Fibroblast of skin of right biceps (primary cell): Measurements from ENCODE around the gene ARPC5L.
A peak's percentile ranks its signal among the peaks of the same experiment; 100 is the strongest.
"Not testable (repeated sequence)": the region's sequence is repeated elsewhere in the genome, so short reads cannot be mapped to it uniquely, and the experiment has no call there.

Source experiments
- DNase-seq: peaks from one replicate; pipeline ENCODE4 v3.0.0-alpha.2; 2013

The ARPC5L gene

DNA sequence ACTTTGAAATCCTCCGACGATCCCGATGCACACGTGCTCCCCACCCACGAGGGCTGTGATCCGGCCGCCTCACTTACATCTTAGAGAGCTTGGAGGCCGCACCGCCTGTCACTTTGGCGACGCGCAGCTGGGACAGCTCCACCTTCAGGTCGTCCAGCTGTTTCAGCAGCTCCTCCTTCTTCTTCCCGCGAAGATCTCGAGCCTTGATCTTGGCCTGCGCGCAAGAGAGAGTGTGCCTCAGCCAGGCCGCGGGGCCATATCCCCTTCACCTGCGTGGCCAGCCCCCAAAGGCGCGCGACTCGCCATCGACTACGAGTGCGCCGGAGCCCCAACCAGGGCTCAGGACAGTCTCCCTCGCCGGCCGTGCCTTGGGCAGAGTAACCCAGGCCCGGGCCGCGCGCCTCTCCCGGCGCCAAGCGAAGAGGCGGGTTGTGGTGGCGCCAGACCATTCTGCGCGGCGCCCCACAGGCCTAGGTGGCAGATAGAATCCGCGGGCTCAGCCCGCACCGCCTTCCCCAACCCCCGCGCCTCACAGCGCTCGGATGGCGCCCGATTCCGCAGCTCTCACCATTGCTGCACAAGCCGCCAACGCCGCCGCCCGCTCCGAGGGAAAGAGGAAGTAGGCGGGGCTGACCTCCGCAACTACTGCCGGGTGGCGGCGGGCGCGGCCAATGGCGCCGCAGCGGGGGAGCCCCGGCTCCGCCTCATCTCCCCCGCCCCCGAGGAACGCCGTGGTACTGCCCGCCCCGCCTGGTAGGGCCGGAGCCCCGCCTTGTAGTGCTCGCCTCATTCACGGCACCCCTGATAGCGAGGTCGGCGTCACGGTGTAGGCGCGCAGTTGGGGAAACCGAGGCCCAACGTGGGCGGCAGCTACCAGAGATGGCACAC, at the start of gene ARPC5L, which contains the start of gene RPL35:
Gene ARPC5L (plus strand): TSS at position 789 of the 888 bp plus-strand sequence. CDS start 7,161 bp downstream, outside the sequence.
Gene RPL35 (minus strand): TSS at position 616 of the 888 bp plus-strand sequence. CDS start 45 bp downstream, at position 571.
- DNase-seq: peak; percentile 95

DNA sequence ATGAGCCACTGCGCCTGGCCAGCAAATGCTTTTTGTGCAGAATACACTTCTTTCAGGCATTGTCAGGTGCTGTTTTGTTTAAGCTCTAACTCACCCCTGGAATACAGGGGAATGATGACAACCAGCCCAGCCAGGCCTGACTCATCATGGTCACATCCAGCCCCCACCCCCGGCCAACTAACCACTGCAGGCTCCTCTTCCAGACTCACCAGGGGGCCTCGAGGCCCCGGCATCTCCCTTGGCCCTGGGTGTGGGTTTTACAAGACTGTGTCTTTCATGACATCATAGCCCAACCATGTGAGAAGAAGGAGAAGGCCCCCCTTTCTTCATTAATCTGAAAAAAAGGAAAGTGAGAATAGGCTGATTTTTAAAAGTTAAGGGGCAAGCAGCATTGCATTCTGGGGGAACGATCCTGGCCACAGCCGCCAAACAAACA, 49.5 kb upstream of the ARPC5L start:
- peak; percentile 99 for DNase-seq

DNA sequence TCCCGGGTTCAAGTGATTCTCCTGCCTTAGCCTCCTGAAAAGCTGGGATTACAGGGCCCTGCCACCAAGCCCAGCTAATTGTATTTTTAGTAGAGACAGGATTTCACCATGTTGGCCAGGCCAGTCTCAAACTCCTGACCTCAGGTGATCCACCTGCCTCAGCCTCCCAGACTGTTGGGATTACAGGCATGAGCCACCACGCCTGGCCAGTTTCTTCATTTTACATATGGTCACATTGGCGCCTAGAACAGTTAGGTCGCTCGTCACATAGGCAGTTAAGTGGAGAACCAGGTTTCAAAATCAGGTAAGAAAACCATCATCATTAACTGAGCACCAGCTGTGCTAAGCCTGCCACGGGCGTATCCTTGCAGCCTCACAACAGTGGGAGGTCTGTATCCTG, 48.9 kb upstream of the ARPC5L start:
- no peak for DNase-seq

DNA sequence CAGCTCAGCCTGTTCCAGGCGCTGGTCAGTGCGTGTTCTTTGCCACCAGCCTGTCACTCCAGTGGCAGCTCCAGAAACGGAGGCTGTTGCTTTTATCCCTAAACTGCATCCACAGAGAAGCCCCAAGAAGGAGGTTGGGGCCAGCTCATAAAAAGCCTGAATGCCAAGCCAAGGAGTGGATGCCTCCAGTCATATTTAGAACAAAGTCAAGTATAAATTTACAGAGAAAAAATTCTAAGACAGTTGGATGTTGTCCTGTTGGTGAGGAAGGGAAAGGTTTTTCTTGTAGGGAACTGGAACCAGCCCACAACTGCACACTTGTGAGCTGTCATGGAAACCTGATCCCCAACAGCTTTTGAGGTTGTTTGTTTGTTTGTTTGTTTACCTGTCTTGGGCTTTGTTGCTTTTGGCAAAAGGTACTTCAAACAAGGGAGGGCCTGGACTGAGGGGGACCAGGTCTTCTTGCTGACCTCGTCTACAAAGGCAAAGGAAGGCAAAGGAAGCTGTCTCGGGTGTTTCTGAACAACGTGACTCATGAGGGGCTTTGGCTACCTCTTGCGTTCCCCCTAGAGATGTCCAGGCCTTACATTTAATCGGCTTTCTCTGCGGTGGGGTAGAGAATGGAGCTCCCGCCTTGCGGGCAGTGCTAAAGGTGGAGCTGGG, 48.3 kb upstream of the ARPC5L start:
- DNase-seq: no peak

DNA sequence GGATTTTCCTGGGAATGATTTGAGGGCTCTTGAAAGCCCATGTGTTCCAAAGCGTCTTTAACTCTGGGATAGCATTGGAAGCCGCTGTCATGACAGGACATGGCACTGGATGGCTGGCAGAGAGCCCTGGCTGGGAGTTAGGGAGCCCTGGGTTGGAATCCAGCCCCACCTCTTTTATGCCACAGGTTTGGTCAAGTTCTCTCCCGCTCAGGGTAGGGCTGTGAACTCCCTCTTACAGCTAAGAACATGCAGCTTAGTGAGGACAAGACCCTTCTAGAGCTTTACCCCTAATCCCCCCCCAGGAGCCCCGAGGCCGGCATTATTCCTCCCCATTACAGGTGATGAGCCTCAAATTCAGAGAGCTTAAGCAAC, 47.8 kb upstream of the ARPC5L start:
- no peak for DNase-seq

DNA sequence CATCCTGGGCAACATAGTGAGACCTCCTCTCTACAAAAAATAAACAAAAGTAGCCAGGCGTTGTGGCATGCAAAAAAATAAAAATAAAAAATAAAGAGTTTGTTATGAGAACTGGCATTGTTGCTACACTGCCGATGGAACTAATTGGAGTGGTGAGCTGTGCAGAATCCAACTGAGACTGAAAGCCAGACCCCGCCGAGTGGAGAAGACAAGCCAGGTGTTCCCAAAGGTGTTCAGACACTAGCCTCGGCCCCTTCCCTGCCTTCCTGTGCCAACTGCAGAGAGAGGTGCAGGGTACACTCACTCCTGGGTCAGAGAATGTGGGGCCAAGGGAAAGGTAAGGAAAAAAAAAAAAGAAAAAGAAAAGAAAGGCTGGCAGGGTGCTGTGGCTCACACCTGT, 46.3 kb upstream of the ARPC5L start:
- no peak for DNase-seq

DNA sequence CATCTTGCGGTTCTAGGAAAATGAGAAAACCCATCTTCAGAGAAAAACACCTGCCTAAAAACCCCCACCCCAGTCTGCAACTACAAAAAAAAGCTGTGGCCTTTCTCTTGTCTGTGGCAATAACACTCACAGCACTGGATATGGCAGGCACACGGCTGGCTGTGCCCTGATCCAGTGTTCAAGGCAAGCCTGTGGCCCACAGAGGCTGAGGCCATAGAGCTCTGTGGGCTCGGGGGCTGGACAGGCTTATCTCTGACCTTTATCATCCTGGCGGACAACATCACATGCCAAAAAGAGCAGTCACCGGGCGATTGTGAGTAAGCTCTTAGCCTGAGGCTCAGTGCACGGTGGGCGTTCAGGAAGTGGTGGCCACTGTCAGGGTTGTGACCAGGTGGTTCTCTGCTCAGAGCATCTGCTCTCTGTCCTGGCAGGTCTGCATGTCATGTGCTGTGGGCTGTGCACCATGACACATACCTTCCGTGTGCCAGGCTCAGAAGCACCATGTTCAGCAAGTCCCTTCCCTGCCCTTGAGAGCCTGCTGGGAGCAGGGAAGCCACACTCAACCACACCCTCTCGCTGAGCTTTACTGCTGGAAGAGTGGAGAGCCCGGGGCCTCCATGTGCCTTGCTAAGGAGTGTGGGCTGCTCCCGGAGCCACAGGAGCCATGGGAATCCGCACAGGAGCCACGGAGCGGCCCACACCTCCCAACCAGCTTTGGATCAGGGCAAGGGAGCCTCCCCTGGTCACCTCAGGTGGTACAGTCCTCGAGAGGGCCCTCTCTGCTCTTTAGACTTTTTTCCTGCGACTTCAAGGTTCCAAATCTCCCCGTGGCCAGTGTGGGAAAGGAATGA, 43.3 kb upstream of the ARPC5L start:
- no peak for DNase-seq

DNA sequence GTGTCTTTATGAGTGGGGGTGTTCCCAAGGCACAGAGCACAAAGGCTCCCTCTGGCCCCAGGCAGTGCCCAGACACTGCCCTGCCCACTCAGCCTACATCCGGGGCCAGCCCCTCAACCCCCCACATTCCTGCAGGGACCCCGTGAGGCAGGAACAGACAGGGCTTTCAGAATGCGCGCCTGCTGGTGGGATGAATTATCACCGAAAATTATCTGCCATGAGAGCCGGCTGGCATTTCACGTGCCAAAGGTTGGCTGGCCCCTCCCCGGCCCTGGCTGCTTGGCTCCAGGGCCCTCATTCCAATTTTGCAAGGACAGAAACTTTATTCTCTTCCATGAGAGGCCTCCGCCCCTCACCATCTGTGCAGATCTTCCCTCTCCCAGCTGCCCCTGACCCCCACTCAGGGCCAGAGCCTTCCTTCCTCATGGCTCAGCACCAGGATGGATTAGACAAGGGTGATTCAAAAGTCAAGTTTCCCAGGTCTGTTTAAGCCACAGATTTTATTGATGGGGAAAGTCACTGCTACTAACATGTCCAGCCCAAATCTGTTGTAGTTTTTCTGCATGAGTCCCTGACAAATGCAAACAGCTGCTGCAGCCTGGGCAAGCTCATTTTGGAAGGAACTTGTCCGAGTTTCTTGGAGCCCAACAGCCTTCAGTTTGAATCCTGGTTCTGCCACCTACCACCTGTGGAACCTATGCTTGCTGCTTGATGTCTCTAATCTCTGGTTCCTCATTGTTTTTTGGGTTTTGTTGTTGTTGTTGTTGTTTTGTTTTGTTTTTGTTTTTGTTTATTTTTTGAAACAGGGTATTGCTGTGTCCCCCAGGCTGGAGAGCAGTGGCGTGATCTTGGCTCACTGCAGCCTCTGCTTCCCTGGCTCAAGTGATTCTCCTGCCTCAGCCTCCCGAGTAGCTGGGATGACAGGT, 41.0 kb upstream of the ARPC5L start:
- DNase-seq: no peak

DNA sequence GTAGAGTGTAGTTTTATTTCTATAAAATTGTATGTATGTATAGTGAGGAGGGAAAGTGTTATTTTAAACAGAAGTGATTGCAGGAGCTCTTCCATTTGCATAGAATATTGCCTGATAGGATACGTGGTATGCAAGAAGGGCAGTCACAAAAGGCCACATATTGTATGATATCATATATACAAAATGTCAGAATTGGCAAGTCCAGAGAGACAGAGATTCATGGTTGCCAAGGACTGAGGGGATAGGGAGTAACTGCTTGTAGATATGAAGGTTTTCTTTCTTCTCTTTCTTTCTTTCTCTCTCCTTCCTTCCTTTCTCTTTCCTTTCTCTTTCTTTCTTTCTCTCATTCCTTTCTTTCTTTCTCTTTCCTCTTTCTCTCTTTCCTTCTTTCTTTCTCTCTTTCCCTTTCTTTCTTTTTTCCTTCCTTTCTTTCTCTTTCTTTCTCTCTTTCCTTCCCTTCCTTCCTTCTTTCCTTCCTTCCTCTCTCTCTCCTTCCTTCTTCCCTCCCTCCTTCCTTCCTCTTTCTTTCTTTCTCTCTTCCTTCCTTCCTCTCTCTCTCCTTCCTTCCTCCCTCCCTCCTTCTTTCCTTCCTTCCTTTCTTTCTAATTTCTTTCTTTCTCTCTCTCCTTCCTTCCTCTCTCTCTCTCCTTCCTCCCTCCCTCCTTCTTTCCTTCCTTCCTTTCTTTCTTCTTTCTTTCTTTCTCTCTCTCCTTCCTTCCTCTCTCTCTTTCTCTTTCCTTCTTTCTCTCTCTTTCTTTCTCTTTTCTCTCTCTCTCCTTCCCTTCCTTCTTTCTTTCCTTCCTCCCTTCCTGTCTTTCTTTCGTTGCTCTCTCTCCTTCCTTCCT, 33.2 kb upstream of the ARPC5L start:
- DNase-seq: no peak

DNA sequence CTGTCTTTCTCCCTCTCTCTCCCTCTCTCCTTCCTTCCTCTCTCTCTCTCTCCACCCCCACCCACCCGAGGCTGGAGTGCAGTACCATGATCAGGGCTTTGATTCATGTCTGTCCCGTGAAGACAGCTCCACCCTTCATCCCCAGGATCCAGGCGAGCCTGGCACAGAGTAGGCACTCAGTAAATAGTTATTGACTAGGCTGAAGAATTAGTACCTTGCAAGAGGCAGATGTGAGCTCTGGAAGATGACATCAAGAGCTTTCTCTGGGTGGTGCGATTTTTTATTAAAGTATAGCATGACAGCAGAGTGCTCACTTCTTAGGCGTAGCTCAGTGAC, 32.6 kb upstream of the ARPC5L start:
- DNase-seq: no peak

DNA sequence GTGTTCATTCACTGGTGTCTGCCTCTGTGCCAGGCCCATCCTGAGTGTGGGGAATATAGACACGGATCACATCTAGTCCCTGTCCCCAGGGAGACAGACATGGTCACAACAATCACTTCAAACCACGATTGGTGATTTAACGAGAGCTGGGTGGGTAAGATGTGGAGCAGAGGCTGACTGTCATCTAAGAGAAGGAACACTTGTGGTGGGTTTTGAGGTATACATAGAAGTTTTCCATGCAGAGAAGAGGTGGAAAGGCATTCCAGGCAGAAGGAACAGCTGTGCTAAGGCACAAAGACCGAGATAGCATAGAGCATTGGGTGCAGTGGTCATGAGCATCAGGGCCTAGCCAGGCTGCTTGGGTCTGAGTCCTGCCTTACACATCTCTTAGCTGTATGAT, 31.3 kb upstream of the ARPC5L start:
- DNase-seq: no peak

DNA sequence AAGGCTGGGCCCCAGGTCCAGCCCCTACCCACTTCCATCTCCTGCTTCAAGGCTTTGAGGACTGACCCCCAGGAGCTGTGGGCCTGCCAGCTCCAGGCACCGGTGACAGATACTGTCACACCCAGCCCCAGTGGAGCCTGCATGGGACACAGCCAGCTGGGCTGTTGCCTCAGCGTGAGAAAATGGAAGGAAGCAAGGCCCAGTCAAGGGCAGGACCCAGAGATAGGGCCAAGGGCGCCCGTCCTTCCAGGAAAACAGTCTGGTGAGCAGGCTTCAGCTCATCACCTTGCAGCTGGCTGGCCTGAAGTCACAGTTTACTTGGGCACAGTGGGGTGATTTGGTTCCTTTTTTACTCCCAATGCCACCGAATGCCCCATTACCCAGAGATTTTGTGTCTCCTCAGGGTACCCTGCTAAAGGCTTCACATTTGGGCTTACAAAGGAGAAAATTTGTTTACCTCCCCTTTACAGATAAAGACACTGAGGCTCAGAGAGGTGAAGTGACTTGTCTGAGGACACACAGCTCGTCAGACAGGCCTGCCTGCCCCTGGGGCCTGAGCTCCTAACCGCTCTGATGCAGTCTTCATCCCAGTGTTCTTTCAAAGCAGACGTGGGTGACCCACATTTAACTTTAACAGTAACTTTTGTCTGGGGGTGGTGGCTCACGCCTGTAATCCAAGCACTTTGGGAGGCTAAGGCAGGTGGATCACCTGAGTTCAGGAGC, 30.1 kb upstream of the ARPC5L start:
- DNase-seq: no peak

DNA sequence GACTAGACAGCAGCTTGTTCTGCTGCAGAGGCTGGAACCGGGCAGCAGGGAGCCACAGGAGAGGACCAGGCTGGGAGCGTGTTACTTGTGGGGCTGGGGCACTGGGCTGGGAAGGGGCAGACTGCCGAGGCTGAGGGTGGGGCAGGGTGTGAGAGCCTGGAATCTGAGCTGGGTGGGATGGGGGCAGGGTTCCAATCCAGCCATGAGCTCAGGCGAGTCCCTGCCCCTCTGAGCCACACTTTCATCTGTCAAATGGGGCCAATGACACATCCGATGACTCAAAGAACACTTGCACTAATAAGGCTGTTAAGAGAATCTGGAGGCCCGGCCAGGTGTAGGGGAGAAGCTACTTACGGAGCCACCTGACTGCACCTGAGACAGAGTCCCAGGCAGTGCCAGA, 27.3 kb upstream of the ARPC5L start:
- peak; percentile 82 for DNase-seq

DNA sequence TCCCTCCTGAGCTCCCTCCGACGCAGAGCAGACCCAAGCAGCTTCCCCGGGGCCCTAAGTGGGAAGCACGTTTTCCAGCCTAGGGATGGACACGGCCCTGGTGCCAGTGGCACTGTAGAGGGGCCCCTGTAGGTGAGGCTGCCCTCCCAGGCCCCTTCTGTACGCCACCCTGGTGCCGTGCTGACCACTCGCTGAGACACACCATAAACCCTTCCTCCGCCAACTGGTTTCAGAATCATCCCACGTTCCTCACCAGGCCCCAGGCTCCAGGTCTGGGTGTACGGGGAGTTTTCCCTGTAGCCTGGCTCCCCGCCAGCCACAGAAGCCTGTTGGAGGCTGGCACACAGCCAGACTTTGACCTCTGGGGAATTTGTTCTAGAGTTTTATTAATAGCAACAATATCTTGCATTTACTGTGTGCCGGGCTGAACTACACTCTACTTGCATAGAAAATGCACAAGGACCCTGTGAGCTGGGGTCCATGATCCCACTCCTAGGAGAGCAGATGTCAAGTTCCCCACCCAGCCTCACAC, 26.8 kb upstream of the ARPC5L start:
- DNase-seq: peak; percentile 83

DNA sequence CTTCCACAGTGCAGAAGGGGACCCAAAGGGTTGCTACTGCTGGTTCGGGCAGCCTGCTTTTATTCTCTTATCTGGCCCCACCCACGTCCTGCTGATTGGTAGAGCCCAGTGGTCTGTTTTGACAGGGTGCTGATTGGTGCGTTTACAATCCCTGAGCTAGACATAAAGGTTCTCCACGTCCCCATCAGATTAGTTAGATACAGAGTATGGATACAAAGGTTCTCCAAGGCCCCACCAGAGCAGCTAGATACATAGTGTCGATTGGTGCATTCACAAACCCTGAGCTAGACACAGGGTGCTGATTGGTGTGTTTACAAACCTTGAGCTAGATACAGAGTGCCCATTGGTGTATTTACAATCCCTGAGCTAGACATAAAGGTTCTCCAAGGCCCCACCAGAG, 23.8 kb upstream of the ARPC5L start:
- not testable (repeated sequence) for DNase-seq

DNA sequence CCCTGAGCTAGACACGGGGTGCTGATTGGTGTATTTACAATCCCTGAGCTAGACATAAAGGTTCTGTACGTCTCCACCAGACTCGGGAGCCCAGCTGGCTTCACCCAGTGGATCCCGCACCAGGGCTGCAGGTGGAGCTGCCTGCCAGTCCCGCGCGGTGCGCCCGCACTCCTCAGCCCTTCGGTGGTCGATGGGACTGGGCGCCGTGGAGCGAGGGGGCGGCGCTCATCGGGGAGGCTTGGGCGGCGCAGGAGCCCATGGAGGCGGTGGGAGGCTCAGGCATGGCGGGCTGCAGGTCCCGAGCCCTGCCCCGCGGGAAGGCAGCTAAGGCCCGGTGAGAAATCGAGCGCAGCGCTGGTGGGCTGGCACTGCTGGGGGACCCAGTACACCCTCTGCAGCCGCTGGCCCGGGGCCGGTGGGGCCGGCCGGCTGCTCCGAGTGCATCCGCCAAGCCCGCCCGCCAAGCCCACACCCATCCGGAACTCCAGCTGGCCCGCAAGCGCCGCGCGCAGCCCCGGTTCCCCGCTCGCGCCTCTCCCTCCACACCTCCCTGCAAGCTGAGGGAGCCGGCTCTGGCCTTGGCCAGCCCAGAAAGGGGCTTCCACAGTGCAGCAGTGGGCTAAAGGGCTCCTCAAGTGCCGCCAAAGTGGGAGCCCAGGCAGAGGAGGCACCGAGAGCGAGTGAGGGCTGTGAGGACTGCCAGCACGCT, 23.2 kb upstream of the ARPC5L start:
- DNase-seq: not testable (repeated sequence)

DNA sequence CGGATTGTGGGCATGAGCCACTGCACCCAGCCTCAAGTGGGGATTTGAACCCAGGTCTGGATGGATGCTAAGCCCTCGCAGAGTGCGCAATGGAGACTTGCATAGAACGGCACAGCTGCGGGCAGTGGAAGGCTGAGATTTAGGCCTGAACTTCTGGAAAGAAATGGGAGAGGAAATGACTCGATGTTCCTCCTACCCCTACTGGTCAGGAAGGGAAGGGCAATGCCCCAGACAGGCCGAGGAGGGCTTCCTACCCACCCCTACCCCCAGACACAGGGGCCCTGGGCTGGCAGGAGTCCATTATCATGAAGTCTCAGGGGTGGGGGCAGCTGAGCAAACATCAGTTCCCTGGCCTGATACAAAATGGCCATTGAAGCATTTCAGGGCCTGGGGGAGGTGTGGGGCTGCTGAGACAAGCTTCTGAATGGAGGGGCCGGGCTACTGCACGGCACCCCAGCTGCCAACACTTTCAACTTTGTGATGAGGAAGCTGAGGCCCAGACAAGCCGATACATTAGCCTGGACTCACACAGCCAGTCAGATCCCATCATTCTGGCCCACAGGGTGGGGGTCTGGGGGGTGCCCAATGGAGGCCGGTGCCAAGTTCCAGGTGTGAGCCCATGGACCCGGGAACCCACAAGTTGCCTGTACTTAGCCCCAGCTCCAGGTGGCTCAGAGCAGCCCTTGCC, 22.2 kb upstream of the ARPC5L start:
- DNase-seq: peak; percentile 34

DNA sequence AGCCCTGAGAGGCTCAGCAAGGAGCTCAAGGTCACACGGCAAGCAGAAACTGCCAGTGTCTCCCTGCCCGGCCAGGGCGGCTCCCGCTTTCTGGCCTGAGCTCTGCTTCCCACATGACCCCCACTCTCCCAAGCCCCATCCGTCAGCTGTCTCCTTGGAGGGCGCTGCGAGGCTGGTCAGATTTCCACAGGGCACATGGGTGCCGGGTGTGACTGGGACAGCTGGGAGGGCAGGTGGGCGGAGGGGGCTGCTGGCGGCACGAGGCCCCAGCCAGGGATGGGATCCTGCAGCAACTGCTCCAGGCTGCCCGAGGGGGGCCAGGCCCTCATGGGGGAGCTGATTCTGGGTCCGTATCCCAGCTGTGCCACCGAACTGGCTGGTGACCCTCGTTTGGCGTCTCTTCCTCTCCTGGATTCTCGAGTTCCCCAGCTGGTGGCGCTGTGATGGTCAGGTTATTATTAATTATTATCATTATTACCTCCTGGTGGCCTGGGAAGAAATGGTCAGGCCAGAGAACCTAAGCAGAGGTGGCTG, 21.6 kb upstream of the ARPC5L start:
- DNase-seq: no peak
